SU-DHL-6 (cell line): ENCODE measurements around the gene TLR1.
"Not testable (repeated sequence)": the region's sequence is repeated elsewhere in the genome, so short reads cannot be mapped to it uniquely, and the experiment has no call there.

ENCODE experiments used
- H2AFZ ChIP-seq: fragments of 200-600 bp; sonication (generic); 2 replicates; pipeline ENCODE4 v1.6.1; 2014; ENCODE audit warnings: low read depth, mild to moderate bottlenecking, moderate library complexity, mixed read lengths, antibody characterized with exemption, low read length; ENCODE audit not compliant: severe bottlenecking
- H3F3A ChIP-seq: fragments of 200-600 bp; shearing (Covaris generic); 2 replicates; pipeline ENCODE4 v1.6.0; 2016; ENCODE audit warnings: antibody characterized with exemption, mild to moderate bottlenecking; ENCODE audit not compliant: insufficient read depth
- H3K27ac ChIP-seq: fragments of 200-600 bp; sonication (generic); 2 replicates; pipeline ENCODE4 v1.5.1; 2016; ENCODE audit warnings: low read depth, mild to moderate bottlenecking, low read length, moderate library complexity, mixed read lengths
- H3K27me3 ChIP-seq: fragments of 200-600 bp; sonication (generic), shearing (Covaris generic); 2 replicates; pipeline ENCODE4 v1.6.0; 2014; ENCODE audit warnings: mild to moderate bottlenecking, low read length
- H3K36me3 ChIP-seq: fragments of 200-600 bp; sonication (generic); 2 replicates; pipeline ENCODE4 v1.6.1; 2014; ENCODE audit warnings: mild to moderate bottlenecking, low read length, mixed read lengths
- H3K4me2 ChIP-seq: fragments of 300-600, 200-600 bp; shearing (Covaris generic), sonication (generic); 2 replicates; pipeline ENCODE4 v1.6.0; 2014; ENCODE audit warnings: low read length, low read depth, mild to moderate bottlenecking; ENCODE audit not compliant: poor library complexity, severe bottlenecking
- H3K4me3 ChIP-seq: fragments of 200-600 bp; sonication (generic); 2 replicates; pipeline ENCODE4 v1.5.1; 2014; ENCODE audit warnings: antibody characterized with exemption, low read length, mild to moderate bottlenecking, mixed read lengths; ENCODE audit not compliant: insufficient read depth, poor library complexity, severe bottlenecking
- H3K79me2 ChIP-seq: fragments of 200-600 bp; sonication (generic); 2 replicates; pipeline ENCODE4 v1.6.1; 2014; ENCODE audit warnings: mild to moderate bottlenecking, low read length, moderate library complexity; ENCODE audit not compliant: insufficient read depth
- H3K9ac ChIP-seq: fragments of 200-600 bp; sonication (generic); 2 replicates; pipeline ENCODE4 v1.7.0; 2014; ENCODE audit warnings: mild to moderate bottlenecking, low read length
- H3K9me2 ChIP-seq: fragments of 200-600 bp; sonication (generic); replicated peaks from 2 replicates; pipeline ENCODE4 v1.6.1; 2014; ENCODE audit warnings: low read length; ENCODE audit not compliant: insufficient read depth
- H3K9me3 ChIP-seq: fragments of 200-600 bp; sonication (generic); 2 replicates; pipeline ENCODE4 v1.6.1; 2014; ENCODE audit warnings: low read length, mixed read lengths; ENCODE audit not compliant: insufficient read depth
- H4K20me1 ChIP-seq: fragments of 200-600 bp; sonication (generic); 2 replicates; pipeline ENCODE4 v1.6.1; 2014; ENCODE audit warnings: low read depth, mild to moderate bottlenecking, antibody characterized with exemption, low read length, moderate library complexity, mixed read lengths
- EZH2phosphoT487 ChIP-seq: fragments of 200-600 bp; sonication (generic), shearing (Covaris generic); conservative IDR thresholded peaks from 2 replicates; pipeline ENCODE4 v1.6.1; 2018; ENCODE audit warnings: mild to moderate bottlenecking, antibody characterized with exemption, low read length, moderate library complexity, mixed read lengths
- TF ChIP-seq, protein P1 (sequence below): fragments of 200-600 bp; sonication (generic); IDR thresholded peaks from one replicate; pipeline ENCODE4 v1.5.1; 2017; ENCODE audit warnings: antibody characterized with exemption, mild to moderate bottlenecking, low read length, moderate library complexity; ENCODE audit not compliant: insufficient read depth, poor library complexity, severe bottlenecking

Gene TLR1

DNA sequence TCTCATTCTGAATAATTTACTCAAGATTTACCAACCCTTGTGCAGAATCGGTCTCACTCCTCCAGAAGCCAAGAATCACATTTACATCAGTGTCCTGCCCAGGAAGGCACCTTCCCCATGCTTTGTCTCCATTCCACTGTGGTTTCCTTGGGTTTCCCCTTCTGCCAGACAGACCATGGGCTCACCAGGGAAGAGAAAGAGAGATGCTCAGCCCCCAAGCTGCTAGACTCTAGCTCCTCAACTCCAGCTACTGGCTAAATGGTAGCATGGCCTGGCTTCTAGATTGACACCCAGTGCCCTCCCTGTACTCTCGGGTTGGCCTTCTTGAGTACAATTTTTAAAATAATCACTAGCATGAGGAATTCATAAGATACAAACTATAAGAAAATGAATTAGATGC lies 34.7 kb downstream of the TLR1 start:
- H3K27ac ChIP-seq = peak overlapping the region; percentile 74
- no peaks in the 10 kb centered on the region for H4K20me1 ChIP-seq
- H3F3A ChIP-seq = peaks cover 53% of the 10 kb centered on the region
- no peak overlapping the region for H3K4me3 ChIP-seq
- peak overlapping the region; percentile 4; the same call in 1 of the 2 replicates for H3K9ac ChIP-seq
- H3K36me3 ChIP-seq = peaks cover 24% of the 10 kb centered on the region
- peaks cover 27% of the 10 kb centered on the region for H3K79me2 ChIP-seq
- H3K9me2 ChIP-seq = no peaks in the 10 kb centered on the region
- TF ChIP-seq, protein P1, sequence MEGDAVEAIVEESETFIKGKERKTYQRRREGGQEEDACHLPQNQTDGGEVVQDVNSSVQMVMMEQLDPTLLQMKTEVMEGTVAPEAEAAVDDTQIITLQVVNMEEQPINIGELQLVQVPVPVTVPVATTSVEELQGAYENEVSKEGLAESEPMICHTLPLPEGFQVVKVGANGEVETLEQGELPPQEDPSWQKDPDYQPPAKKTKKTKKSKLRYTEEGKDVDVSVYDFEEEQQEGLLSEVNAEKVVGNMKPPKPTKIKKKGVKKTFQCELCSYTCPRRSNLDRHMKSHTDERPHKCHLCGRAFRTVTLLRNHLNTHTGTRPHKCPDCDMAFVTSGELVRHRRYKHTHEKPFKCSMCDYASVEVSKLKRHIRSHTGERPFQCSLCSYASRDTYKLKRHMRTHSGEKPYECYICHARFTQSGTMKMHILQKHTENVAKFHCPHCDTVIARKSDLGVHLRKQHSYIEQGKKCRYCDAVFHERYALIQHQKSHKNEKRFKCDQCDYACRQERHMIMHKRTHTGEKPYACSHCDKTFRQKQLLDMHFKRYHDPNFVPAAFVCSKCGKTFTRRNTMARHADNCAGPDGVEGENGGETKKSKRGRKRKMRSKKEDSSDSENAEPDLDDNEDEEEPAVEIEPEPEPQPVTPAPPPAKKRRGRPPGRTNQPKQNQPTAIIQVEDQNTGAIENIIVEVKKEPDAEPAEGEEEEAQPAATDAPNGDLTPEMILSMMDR = no peak
- TF ChIP-seq EZH2phosphoT487 = no peak
- H3K9me3 ChIP-seq = peaks cover 7% of the 10 kb centered on the region; the same call in 1 of the 2 replicates
- H3K27me3 ChIP-seq = no peaks in the 10 kb centered on the region
- peak overlapping the region; percentile 27 for H3K4me2 ChIP-seq
- H2AFZ ChIP-seq = no peak overlapping the region

DNA sequence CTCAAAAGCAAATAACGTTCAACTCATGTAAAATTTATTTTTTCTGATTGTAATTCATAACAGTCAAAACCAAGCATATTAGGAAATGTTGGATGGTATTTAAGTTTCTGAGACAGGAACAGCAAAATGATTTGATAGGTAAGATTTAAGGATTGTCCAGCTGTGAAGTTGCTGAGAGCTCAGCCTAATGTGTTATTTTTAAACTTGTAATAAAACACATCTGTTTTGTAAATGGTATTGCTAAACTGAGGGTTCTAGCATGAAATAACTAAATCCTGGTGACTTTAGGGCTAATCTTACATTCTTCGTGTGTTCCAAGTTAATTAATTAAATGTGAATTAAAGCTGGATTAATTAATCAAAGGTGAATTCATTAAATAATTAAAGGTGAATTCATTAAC lies 35.1 kb downstream of the TLR1 start:
- Histone ChIP-seq H3K4me2 (peak overlapping the region; percentile 27), H2AFZ (no peak overlapping the region)

DNA sequence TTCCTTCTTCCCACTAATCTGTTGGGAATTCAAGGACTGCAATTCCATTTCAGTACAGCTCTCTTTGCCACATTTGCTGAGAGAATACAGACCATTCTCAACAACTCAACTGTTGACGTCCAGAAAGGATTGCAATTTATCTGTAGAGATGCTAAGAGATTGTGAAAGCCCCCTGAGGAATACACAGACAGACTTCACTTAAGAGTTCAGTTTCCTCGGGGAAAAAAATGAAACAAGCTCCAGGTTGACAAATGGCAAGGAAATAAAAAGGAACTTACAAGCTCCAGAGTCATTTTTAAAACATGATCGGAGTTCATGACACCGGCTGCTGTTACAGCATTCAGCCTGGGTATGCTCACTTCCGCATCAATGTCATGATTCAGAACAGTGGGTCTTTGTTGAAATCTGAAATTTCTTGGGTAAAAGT lies 35.6 kb downstream of the TLR1 start:
- Histone ChIP-seq H3K9me3 (peaks cover 7% of the 10 kb centered on the region; the same call in 1 of the 2 replicates), H3K4me3 (no peak overlapping the region), H3K4me2 (peak overlapping the region; percentile 27), H3K27ac (peak overlapping the region; percentile 74), H2AFZ (no peak overlapping the region), H3K36me3 (peaks cover 16% of the 10 kb centered on the region), H3K27me3 (no peaks in the 10 kb centered on the region), H4K20me1 (no peaks in the 10 kb centered on the region), H3F3A (peaks cover 54% of the 10 kb centered on the region), H3K79me2 (peaks cover 19% of the 10 kb centered on the region), H3K9ac (peak overlapping the region; percentile 4; the same call in 1 of the 2 replicates), H3K9me2 (no peaks in the 10 kb centered on the region)
- TF ChIP-seq, protein P1 = no peak
- TF ChIP-seq EZH2phosphoT487 = no peak

More for the DNA sequence above, 35.1 kb downstream of the TLR1 start:
- Histone ChIP-seq H3K9me3 (peaks cover 7% of the 10 kb centered on the region; the same call in 1 of the 2 replicates), H3K9ac (peak overlapping the region; percentile 4; the same call in 1 of the 2 replicates), H3K36me3 (peaks cover 20% of the 10 kb centered on the region), H3F3A (peaks cover 53% of the 10 kb centered on the region), H3K79me2 (peaks cover 23% of the 10 kb centered on the region), H3K9me2 (no peaks in the 10 kb centered on the region), H3K27me3 (no peaks in the 10 kb centered on the region), H3K27ac (peak overlapping the region; percentile 74), H3K4me3 (no peak overlapping the region), H4K20me1 (no peaks in the 10 kb centered on the region)
- TF ChIP-seq, protein P1 = no peak
- TF ChIP-seq EZH2phosphoT487 = no peak

DNA sequence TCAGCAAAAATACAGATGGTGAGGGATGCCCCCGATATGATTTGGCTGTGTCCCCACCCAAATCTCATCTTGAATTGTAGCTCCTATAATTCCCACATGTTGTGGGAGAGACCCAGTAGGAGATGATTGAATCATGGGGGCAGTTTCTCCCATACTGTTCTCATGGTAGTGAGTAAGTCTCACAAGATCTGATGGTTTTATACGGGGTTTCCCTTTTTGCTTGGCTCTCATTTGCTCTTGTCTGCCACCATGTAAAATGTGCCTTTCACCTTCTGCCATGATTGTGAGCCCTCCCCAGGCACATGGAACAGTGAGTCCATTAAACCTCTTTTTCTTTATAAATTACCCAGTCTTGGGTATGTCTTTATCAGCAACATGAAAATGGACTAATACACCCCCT lies 37.7 kb downstream of the TLR1 start:
- H2AFZ ChIP-seq, H3K9me2 ChIP-seq, H4K20me1 ChIP-seq, H3K36me3 ChIP-seq, H3K79me2 ChIP-seq, H3K4me3 ChIP-seq, H3K9me3 ChIP-seq, H3K9ac ChIP-seq, H3K27me3 ChIP-seq, H3K27ac ChIP-seq, H3K4me2 ChIP-seq: not testable (repeated sequence)
- peaks cover 62% of the 10 kb centered on the region for H3F3A ChIP-seq
